ENCODE data around the gene FAM89B.

Gene FAM89B

DNA sequence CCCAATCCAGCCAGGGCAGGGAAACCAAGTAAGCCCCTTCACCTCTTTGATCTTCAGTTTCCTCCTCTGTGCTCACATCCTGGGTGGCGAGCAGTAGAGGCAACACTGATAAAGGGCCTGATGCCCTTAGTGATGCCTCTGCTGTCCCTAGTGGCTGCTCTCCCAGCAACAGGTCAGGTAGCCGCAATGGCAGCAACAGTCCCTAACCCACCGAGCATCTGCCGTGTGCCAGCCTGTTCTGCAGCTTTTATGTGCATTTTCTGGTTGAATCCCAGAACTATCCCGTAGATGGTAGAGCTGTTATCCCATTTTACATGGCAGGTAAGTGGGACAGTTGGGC lies 42.2 kb upstream of the FAM89B start:
- no peaks in the 10 kb centered on the region for H3K27me3 ChIP-seq (ENCODE audit: control insufficient read depth, insufficient read depth, low read length)
- peaks cover 72% of the 10 kb centered on the region for H3K36me3 ChIP-seq (ENCODE audit: insufficient read depth, low read length)
- H3K9ac ChIP-seq (ENCODE audit: low read depth, low read length): no peak overlapping the region
- H3K4me1 ChIP-seq (ENCODE audit: control insufficient read depth, insufficient read depth, low read length): peaks cover 14% of the 10 kb centered on the region
- H3K4me2 ChIP-seq (ENCODE audit: low read length): no peak overlapping the region
- no peaks in the 10 kb centered on the region for H3K9me3 ChIP-seq (replicated peaks; ENCODE audit: low read length)
- no peak overlapping the region for H3K4me3 ChIP-seq (ENCODE audit: low read length)

DNA sequence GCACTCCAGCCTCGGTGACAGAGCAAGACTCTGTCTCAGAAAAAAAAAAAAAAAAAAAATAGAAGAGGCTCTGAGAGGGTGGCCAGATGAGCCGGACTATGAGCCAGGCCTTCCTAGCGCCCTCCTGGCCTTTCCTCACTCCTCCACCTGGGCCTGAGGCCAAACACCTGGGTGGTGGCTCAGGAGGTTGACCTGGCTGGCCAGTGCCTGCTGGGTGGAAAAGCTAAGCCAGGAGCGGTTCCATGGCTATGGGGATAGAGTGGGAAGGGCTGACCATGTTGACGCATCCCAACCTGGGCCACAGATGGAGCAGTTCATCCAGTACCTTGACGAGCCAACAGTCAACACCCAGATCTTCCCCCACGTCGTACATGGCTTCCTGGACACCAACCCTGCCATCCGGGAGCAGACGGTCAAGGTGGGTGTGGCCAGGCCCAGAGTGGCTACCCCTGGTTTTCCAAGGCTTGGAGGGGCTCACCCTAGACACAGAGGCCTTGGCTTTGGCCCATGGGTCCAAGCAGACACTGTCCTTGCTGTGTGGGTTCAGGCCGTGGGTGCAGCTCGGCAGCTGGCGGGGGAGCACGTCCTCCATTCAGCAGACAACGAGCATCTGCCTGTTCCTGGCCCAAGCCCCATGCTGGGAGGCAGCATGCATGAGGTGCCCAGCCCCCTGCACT lies 39.8 kb upstream of the FAM89B start:
- H3K9me3 ChIP-seq (replicated peaks; ENCODE audit: low read length): no peaks in the 10 kb centered on the region
- no peaks in the 10 kb centered on the region for H3K4me1 ChIP-seq (ENCODE audit: control insufficient read depth, insufficient read depth, low read length)
- H3K36me3 ChIP-seq (ENCODE audit: insufficient read depth, low read length): peaks cover 77% of the 10 kb centered on the region
- H3K27me3 ChIP-seq (ENCODE audit: control insufficient read depth, insufficient read depth, low read length): no peaks in the 10 kb centered on the region
- no peak overlapping the region for H3K4me3 ChIP-seq (ENCODE audit: low read length)
- no peak overlapping the region for H3K4me2 ChIP-seq (ENCODE audit: low read length)
- H3K9ac ChIP-seq (ENCODE audit: low read depth, low read length): no peak overlapping the region

- no peaks in the 10 kb centered on the region for H3K27me3 ChIP-seq (ENCODE audit: control insufficient read depth, insufficient read depth, low read length)
- H3K4me2 ChIP-seq (ENCODE audit: low read length): no peak overlapping the region
- H3K4me3 ChIP-seq (ENCODE audit: low read length): no peak overlapping the region
- H3K36me3 ChIP-seq (ENCODE audit: insufficient read depth, low read length): peaks cover 74% of the 10 kb centered on the region
- H3K9ac ChIP-seq (ENCODE audit: low read depth, low read length): no peak overlapping the region
- no peaks in the 10 kb centered on the region for H3K9me3 ChIP-seq (replicated peaks; ENCODE audit: low read length)
- H3K4me1 ChIP-seq (ENCODE audit: control insufficient read depth, insufficient read depth, low read length): peaks cover 8% of the 10 kb centered on the region
These were observed 37.2 kb upstream of the FAM89B start for GRCh38 chr11:65535102-65535501.

DNA sequence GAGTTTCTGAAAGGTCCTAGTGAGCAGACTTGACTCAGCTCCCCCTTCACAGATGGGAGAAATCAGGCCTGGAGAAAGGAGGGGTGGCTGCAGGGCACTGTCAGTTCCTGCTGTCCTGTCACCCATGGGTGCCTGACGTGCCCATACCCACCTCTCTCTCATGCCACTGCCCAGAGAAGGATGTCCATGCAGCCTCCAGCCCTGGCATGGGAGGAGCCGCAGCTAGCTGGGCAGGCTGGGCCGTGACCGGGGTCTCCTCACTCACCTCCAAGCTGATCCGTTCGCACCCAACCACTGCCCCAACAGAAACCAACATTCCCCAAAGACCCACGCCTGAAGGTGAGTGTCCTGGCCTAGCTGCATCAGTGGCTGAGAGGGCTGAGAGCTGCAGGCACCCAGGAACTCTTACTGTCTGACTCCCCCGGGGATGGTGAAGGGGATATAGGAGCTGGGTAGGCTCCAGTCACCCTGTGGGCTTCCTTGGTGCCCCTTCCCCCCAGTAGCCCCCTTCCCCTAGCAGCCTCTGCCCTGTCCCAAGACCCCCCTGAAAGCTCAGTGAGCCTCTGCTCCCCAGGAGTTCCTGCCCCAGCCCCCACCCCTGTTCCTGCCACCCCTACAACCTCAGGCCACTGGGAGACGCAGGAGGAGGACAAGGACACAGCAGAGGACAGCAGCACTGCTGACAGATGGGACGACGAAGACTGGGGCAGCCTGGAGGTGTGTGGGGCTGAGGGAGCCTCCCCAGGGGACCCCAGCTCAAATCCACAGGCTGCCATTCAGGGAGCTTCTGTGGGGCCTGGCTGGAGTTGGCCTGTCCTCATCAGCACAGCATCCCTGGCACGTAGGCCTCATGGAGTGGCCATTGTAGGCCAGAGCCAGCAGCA lies 35.7 kb upstream of the FAM89B start:
- H3K4me2 ChIP-seq (ENCODE audit: low read length): no peak overlapping the region
- H3K9me3 ChIP-seq (replicated peaks; ENCODE audit: low read length): no peaks in the 10 kb centered on the region
- H3K9ac ChIP-seq (ENCODE audit: low read depth, low read length): no peak overlapping the region
- H3K4me3 ChIP-seq (ENCODE audit: low read length): no peak overlapping the region
- peaks cover 66% of the 10 kb centered on the region for H3K36me3 ChIP-seq (ENCODE audit: insufficient read depth, low read length)
- peaks cover 22% of the 10 kb centered on the region for H3K4me1 ChIP-seq (ENCODE audit: control insufficient read depth, insufficient read depth, low read length)
- no peaks in the 10 kb centered on the region for H3K27me3 ChIP-seq (ENCODE audit: control insufficient read depth, insufficient read depth, low read length)

DNA sequence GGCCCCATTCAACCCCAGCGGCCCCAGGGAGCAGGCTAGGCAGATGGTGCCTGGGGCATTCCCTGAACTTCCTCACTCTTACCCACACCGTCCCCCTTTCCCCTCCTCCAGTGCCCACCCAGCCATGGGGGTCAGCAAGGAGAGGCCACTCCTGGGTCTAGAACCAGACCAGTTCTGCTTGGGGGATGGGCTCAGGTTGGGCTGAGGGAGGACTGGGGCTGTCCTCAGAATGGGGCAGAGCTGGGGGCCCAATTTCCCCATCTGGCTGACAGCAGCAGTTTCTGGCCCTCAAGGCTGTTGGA lies 35.1 kb upstream of the FAM89B start:
- H3K9me3 ChIP-seq (replicated peaks; ENCODE audit: low read length): no peaks in the 10 kb centered on the region
- no peak overlapping the region for H3K4me2 ChIP-seq (ENCODE audit: low read length)
- H3K9ac ChIP-seq (ENCODE audit: low read depth, low read length): no peak overlapping the region
- H3K36me3 ChIP-seq (ENCODE audit: insufficient read depth, low read length): peaks cover 68% of the 10 kb centered on the region
- no peaks in the 10 kb centered on the region for H3K27me3 ChIP-seq (ENCODE audit: control insufficient read depth, insufficient read depth, low read length)
- no peak overlapping the region for H3K4me3 ChIP-seq (ENCODE audit: low read length)
- peaks cover 23% of the 10 kb centered on the region for H3K4me1 ChIP-seq (ENCODE audit: control insufficient read depth, insufficient read depth, low read length)

- Histone ChIP-seq H3K4me3 (ENCODE audit: low read length) (no peak overlapping the region), H3K9ac (ENCODE audit: low read depth, low read length) (no peak overlapping the region), H3K27me3 (ENCODE audit: control insufficient read depth, insufficient read depth, low read length) (no peaks in the 10 kb centered on the region), H3K4me2 (ENCODE audit: low read length) (no peak overlapping the region), H3K9me3 (replicated peaks; ENCODE audit: low read length) (no peaks in the 10 kb centered on the region), H3K36me3 (ENCODE audit: insufficient read depth, low read length) (peaks cover 66% of the 10 kb centered on the region), H3K4me1 (ENCODE audit: control insufficient read depth, insufficient read depth, low read length) (peaks cover 23% of the 10 kb centered on the region)
These were observed 34.6 kb upstream of the FAM89B start for GRCh38 chr11:65537620-65538231.

DNA sequence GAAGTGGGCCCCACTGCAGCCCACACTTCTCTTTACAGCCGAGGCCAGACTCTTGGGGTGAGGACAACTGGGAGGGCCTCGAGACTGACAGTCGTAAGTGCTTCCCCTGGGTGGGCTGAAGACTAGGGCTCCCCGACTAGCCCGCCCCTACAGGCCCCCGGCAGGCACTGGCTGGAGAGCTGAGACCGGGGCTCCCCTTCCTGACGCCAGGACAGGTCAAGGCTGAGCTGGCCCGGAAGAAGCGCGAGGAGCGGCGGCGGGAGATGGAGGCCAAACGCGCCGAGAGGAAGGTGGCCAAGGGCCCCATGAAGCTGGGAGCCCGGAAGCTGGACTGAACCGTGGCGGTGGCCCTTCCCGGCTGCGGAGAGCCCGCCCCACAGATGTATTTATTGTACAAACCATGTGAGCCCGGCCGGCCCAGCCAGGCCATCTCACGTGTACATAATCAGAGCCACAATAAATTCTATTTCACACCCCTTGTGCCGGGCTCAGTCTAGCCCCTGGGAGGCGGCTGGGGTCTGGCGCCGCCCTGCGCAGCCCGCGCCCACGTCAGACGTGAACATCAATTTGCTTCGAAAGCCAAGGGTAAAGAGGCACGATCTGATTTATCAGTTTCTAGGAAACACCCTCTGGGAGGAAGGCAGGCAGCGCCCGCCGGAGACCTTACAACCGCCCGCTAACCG lies 34.0 kb upstream of the FAM89B start:
- no peaks in the 10 kb centered on the region for H3K27me3 ChIP-seq (ENCODE audit: control insufficient read depth, insufficient read depth, low read length)
- H3K4me1 ChIP-seq (ENCODE audit: control insufficient read depth, insufficient read depth, low read length): peaks cover 23% of the 10 kb centered on the region
- H3K36me3 ChIP-seq (ENCODE audit: insufficient read depth, low read length): peaks cover 66% of the 10 kb centered on the region
- H3K9me3 ChIP-seq (replicated peaks; ENCODE audit: low read length): no peaks in the 10 kb centered on the region
- no peak overlapping the region for H3K9ac ChIP-seq (ENCODE audit: low read depth, low read length)
- H3K4me3 ChIP-seq (ENCODE audit: low read length): no peak overlapping the region
- no peak overlapping the region for H3K4me2 ChIP-seq (ENCODE audit: low read length)

GRCh38 chr11:65538915-65539743 lies 33.2 kb upstream of the FAM89B start:
- H3K27me3 ChIP-seq (ENCODE audit: control insufficient read depth, insufficient read depth, low read length): no peaks in the 10 kb centered on the region
- no peak overlapping the region for H3K9ac ChIP-seq (ENCODE audit: low read depth, low read length)
- no peaks in the 10 kb centered on the region for H3K9me3 ChIP-seq (replicated peaks; ENCODE audit: low read length)
- H3K4me3 ChIP-seq (ENCODE audit: low read length): peak overlapping the region; percentile 77
- peaks cover 66% of the 10 kb centered on the region for H3K36me3 ChIP-seq (ENCODE audit: insufficient read depth, low read length)
- H3K4me1 ChIP-seq (ENCODE audit: control insufficient read depth, insufficient read depth, low read length): peaks cover 23% of the 10 kb centered on the region
- H3K4me2 ChIP-seq (ENCODE audit: low read length): peak overlapping the region; percentile 85

DNA sequence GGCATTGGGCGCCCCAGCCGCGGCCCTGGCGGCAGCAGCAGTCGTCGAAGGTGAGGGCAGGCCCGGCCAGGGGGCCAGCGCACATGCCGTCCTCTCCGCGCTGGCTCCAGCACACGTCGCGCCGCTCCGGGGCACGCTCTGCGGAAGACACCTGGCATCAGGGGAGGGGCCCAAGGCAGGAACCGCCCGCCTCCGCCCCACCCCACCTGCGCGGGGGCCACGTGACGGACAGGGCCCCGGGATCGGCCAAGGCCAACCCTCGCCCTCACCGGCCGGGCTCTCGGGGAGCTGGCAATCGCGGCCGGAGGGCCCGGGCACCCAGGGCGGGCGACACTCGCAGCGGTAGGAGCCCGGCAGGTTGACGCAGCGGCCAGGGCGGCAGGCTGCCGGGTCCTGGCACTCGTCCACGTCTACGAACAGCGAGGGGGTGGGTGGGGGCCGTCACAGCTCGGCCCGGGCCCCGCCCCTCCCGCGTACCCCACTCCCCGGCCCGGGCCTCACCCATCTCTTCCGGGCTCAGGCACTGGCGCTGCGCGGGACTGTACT lies 32.5 kb upstream of the FAM89B start:
- peaks cover 71% of the 10 kb centered on the region for H3K36me3 ChIP-seq (ENCODE audit: insufficient read depth, low read length)
- H3K27me3 ChIP-seq (ENCODE audit: control insufficient read depth, insufficient read depth, low read length): no peaks in the 10 kb centered on the region
- peaks cover 23% of the 10 kb centered on the region for H3K4me1 ChIP-seq (ENCODE audit: control insufficient read depth, insufficient read depth, low read length)
- H3K4me2 ChIP-seq (ENCODE audit: low read length): peak overlapping the region; percentile 85
- H3K9me3 ChIP-seq (replicated peaks; ENCODE audit: low read length): no peaks in the 10 kb centered on the region
- H3K9ac ChIP-seq (ENCODE audit: low read depth, low read length): peak overlapping the region; percentile 43
- peak overlapping the region; percentile 77 for H3K4me3 ChIP-seq (ENCODE audit: low read length)

GRCh38 chr11:65540290-65541092 lies 31.8 kb upstream of the FAM89B start:
- H3K36me3 ChIP-seq (ENCODE audit: insufficient read depth, low read length): peaks cover 71% of the 10 kb centered on the region
- peak overlapping the region; percentile 77 for H3K4me3 ChIP-seq (ENCODE audit: low read length)
- no peaks in the 10 kb centered on the region for H3K9me3 ChIP-seq (replicated peaks; ENCODE audit: low read length)
- peaks cover 23% of the 10 kb centered on the region for H3K4me1 ChIP-seq (ENCODE audit: control insufficient read depth, insufficient read depth, low read length)
- peak overlapping the region; percentile 85 for H3K4me2 ChIP-seq (ENCODE audit: low read length)
- H3K27me3 ChIP-seq (ENCODE audit: control insufficient read depth, insufficient read depth, low read length): no peaks in the 10 kb centered on the region
- peak overlapping the region; percentile 52 for H3K9ac ChIP-seq (ENCODE audit: low read depth, low read length)
